Stimulated activated CD4-positive, alpha-beta T cell treated with anti-CD3 and anti-CD28 coated beads, TNF-alpha, amount 100 ng/mL, for 1 hour (primary cell): ENCODE results near the gene FILIP1.

ENCODE experiments used
- DNase-seq, 3 donors: peaks; one replicate each; pipeline ENCODE4 v3.0.0-alpha.2; 2020; ENCODE audit warnings: low read depth in 3 of 3, low spot score in 1 of 3

Gene FILIP1

DNA sequence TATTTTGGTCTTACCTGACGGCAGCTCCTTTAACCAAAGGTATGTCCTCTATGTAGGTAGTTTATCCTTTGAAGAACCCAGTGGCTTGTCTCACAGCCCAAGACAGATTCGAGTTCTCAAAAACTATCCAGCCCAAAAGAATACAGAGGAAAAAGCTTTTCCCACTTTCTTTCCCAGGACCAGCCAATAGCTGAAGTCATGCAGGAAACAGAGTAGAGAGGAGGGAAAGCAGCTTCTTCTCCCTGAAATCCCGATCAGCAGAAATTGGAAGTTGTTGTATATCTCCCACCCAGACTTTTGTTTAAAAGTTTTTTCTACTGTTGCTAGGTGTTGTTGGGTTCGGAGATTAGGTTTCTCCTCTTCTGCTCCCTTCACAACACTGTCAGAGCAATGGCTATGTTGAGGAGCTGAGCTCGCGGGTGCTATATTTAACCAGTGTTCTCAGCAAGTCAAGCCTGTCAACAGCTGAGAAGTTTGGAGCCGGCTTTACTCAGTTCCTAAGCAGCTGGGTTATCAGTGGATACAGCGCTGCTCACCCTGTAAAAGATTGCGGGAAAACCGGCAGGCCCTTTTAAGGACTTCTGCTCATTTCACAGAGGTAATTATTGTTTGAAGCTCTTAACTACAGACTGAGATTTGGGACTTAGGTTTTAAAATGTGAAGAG lies at the start of gene FILIP1:
Gene FILIP1 (minus strand): TSS at position 401 of the 665 bp plus-strand sequence. CDS start 78,828 bp downstream, outside the sequence.
- DNase-seq = no peak

GRCh38 chr6:75543311-75543710 lies 49.7 kb upstream of the FILIP1 start:
- no peak for DNase-seq

DNA sequence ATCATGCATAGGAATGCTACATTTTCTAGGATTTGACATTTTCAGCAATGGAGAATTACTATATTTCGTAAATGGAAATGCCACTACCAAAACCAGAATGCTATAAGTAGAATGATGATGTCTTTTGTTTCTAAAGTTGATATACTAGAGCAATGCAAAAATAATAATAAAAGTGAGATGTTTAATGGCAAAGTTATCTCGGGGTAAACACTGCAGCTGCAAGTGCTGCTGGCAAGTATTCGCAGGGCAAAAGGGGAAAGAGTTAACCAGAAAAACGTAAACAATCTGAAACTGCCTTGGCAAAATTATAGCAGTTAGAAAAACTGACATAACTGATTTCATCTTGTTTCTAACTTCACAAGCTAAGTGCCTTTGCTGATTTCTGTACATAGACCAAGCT lies 45.5 kb upstream of the FILIP1 start:
- no peak for DNase-seq

DNA sequence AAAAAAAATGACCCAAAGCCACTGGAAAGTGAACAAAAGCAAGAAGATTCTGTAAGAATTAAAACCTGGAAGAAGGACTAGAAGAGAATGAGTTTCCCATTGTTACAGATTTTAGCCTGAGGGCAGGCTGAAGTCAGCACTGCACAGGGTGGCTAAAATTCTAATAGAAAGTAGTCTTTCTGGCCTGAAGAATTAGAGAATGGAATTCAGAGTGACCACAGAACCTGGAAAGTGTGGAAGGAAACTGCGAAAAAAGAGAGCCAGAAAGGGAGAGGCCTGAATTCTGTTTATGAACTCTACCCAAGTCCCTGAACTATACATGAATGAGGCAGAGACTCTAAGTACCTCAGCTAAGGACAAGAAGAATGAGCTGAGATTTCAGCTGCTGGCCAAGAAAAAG lies 38.9 kb upstream of the FILIP1 start:
- DNase-seq = no peak

DNA sequence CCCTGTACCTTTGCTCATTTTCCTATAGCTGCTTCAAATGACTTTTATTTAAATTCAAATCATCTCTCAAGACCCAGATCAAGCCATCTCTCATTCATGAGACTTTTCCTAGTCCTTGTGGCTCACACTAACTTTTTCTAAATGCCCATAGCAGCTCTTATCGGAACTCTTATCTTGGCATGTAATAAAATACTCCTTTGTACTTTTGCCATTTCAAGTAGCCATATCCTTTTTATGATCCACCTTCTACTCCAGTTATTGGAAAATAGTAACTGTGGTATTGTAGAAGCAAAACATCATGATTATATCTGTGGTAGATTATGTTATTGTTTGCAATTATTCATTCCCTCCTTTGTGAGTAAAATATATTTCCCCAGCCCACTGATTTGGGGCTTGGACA lies 37.6 kb upstream of the FILIP1 start:
- DNase-seq = no peak

DNA sequence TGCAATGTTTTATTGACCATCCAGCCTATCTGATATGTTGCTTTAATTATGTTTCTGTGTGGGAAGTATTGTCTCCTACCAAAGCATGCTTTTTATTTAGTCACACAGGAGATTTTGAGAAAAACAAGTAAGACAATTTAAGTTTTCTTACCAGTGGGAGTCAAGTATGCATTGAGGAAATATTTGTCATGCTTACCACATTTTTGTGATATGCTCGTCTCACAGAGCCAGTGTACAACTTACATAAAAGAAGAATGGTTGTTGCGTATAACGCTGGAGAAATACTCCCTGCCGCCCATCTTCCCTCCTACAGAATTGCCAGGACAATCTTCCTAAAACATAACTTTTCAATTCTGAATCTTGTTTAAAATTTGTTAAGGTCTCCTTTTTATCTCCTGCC lies 37.1 kb upstream of the FILIP1 start:
- DNase-seq = no peak

- no peak for DNase-seq
These were observed 34.8 kb upstream of the FILIP1 start for GRCh38 chr6:75528423-75528822.

DNA sequence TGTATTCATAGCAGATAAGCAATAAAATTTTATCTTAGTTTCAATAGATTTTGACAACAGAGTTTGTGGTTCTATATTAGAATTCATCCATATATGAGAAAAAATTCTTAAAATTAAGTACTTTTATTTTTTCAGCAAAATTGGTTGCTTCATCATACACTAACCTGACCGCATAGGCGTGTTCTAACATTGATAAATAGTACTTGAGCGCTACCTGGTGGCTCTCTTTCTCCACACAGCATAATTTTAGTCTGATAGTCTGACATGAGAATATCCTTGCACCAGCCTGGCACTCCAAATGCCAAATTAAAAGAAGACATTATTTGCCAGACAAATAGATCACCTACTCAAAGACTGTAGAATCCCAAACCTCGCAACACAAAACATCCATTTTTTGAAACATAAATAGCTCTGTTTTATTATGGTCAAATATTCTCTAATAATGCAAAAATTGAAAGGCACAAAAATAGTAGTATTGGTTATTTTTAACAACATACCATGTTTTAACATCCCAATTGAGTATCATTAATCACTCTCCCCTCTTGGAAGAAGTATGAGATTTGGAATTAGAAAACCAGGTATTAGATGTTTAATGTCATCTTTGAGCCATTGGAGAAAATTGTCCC lies 33.0 kb upstream of the FILIP1 start:
- peak in 2 of 3 donors; percentile 3 to 13 for DNase-seq

DNA sequence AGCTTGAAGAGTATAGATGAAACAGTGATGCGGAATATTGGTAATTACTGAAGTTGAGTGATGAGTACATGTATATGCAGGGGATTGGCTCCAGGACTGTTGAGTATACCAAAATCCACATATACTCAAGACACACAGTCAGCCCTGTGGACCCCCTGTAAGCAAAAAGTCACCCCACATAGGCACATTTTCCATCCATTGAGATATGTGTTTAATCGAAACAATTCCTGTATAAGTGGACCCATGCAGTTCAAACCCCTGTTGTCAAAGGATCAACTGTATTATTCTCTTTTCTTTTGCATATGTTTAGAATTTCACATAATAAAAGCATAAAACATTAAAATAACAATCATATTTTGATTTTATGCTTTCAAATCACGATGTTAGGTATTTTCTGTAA lies 32.1 kb upstream of the FILIP1 start:
- DNase-seq = no peak

GRCh38 chr6:75524322-75524972 lies 30.8 kb upstream of the FILIP1 start:
- DNase-seq = no peak

DNA sequence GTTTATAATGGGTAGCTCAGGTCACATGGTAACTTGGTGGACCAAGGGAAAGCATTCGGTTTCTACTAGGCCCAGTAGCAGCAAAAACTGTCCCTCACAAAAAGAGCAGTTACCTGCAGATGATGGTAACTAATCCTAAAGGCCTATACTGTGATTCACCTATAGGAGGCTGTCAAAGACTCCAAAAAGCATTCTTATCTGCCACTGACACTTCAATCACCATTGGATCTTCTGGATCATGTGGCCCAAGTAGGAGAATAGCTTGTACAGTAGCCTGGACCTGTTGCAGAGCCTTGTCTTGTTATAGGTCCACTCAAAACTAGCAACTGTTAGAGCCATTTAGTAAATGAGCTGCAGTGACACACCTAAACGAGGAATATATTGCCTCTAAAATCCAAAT lies 23.2 kb upstream of the FILIP1 start:
- DNase-seq = no peak

DNA sequence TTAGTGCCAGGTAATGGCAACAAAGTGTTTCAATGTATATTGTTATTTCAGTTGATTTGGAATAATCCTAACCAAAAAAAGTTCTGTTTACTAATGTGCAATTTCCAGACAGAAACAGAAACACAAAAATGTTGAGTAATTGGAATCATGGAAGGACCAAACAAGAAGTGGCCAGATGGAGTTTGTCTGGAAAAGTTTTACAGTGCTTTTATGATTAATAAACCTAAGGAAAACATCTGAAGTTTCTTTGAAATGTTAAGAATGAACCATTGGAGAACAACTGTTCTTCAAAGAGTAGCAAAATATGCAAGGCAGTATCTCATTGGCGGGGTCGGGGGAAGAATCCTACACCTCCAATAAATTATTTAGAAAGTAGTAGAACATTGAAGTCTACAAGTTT lies 19.0 kb upstream of the FILIP1 start:
- DNase-seq = no peak

DNA sequence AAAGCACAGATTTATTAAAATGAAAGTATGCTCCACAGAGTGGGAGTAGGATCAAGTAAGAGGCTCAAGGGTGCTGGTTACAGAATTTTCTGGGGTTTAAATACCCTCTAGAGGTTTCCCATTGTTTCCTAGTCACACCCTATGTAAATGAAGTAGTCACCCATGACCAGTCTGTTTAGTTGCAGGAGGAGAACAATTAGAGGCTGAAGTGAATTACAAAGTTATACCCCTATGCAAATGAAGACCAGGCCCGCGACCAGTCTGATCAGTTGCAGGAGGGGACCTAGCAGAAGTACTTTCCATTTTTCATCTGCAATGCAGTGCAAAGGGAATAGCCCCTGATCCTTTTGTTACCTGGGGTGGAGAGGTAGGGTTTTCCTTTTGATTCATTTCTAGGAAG lies 11.8 kb upstream of the FILIP1 start:
- no peak for DNase-seq

DNA sequence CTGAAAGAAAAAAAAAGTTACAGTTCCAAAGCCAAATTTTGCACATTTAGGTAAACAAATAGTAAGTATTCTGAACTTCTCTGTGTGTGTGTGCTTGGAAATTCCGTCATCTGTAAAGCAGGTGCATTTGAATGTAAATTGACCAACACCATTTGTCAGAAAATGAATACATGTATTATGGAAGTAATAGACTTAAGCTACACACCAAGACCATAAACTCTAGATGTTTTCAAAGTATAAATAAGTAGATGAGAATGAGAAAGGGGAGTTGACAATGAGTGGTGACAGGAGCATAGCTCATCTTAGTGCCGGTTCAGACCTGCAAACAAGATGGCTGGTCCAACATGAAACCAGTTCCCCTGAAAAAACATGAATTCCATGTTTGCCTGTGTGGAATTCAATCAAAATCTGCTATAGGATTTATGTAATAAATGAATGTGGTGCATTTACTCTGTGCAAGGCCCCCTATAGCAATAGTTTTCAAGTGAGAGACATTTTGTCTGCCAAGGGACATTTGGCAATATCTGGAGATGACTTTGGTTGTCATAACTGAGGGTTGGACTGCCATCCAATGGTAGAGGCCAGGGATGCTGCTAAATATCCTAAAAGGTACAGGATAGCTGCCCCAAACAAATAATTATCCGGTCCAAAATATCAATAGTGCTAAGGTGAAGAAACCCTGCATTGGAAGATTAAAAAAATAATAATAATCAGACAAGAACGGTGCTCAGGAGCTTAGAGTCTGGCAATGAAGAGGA lies 11.0 kb upstream of the FILIP1 start:
- no peak for DNase-seq

GRCh38 chr6:75503291-75503690 lies 9.7 kb upstream of the FILIP1 start:
- no peak for DNase-seq

GRCh38 chr6:75502884-75503283 lies 9.3 kb upstream of the FILIP1 start:
- DNase-seq = no peak

DNA sequence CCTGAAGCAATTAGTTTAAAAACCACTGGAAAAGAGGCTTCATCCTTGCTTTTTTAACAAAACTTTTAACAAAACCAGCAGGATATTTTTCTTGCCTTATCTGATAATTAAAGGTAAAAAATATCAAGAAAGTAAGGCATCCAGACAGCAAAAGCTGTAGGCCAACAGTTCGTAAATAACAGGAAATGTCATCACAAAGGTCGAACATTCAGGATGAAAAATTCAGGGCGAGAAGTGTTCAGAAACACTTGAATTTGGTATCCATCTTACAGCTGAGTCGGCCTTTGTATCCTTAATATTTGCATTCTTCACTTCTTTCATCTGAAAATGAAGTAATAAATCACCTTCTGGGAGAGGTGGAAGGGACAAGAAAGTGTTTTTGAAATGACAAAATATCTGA lies 8.2 kb upstream of the FILIP1 start:
- no peak for DNase-seq

- no peak for DNase-seq
These were observed 6.0 kb upstream of the FILIP1 start for GRCh38 chr6:75499640-75500039.

GRCh38 chr6:75498862-75499261 lies 5.3 kb upstream of the FILIP1 start:
- DNase-seq = no peak

- DNase-seq = no peak
These were observed 4.4 kb upstream of the FILIP1 start for GRCh38 chr6:75497994-75498393.

DNA sequence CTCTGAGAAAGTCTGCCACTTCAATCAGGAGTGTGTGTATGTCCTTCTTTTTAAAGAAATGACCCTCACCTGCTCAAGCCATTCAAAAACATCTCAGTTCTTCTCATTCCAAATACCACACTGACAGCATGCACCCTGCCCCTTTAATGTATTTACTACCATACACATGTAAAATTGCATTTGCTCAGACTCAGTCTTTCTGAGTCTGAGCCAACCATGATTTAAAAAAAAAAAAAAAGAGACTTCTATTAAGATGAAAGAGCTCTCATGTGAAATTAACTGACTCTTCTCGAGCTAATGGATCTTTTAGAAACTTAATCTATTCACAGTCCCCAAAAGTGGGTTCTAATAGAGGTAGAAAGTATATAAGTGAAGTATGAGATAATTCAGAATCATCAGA lies 1.4 kb upstream of the FILIP1 start:
- no peak for DNase-seq

GRCh38 chr6:75494290-75494689 lies 690 bp upstream of the FILIP1 start:
- no peak for DNase-seq
